HL-60 (cell line): ENCODE measurements around the gene CDC20.

ENCODE experiments used
- DNase-seq, 2 experiments: peaks; one replicate each; pipeline ENCODE4 v3.0.0-alpha.2; 2010 to 2020; ENCODE audit warnings: low read depth in 1 of 2, low spot score in 1 of 2
- H3K27ac ChIP-seq: fragments of 250-450 bp; sonication (Bioruptor Pico); replicated peaks from 2 replicates; pipeline ENCODE4 v1.5.1; 2020; ENCODE audit warnings: mild to moderate bottlenecking, moderate library complexity
- H3K27me3 ChIP-seq: fragments of 250-450 bp; sonication (Bioruptor Pico); 2 replicates; pipeline ENCODE4 v1.5.1; 2021; ENCODE audit warnings: mild to moderate bottlenecking, moderate library complexity; ENCODE audit not compliant: insufficient read depth, poor library complexity, severe bottlenecking
- H3K4me3 ChIP-seq: replicated peaks from 2 replicates; pipeline ENCODE4 v1.5.1; 2011; ENCODE audit warnings: mild to moderate bottlenecking, control low read depth, low read length; ENCODE audit not compliant: insufficient read depth
- CTCF ChIP-seq: IDR thresholded peaks from one replicate; pipeline ENCODE4 v1.5.1; 2011; ENCODE audit warnings: low read length, control low read depth, inconsistent platforms; ENCODE audit not compliant: insufficient read depth
- GABPA ChIP-seq: IDR thresholded peaks from 2 replicates; pipeline ENCODE4 v1.6.1; 2012; ENCODE audit warnings: low read depth
- POLR2AphosphoS5 ChIP-seq: IDR thresholded peaks from 2 replicates; pipeline ENCODE4 v1.6.1; 2012; ENCODE audit warnings: low read depth
- REST ChIP-seq: IDR thresholded peaks from 2 replicates; pipeline ENCODE4 v1.6.1; 2012; ENCODE audit warnings: low read depth; ENCODE audit not compliant: insufficient replicate concordance
- SPI1 ChIP-seq: IDR thresholded peaks from 2 replicates; pipeline ENCODE4 v1.6.1; 2012; ENCODE audit warnings: low read depth, mild to moderate bottlenecking, borderline replicate concordance

Gene CDC20

GRCh38 chr1:43357251-43357650 lies 1.5 kb upstream of the CDC20 start:
- no peak for TF ChIP-seq POLR2AphosphoS5
- no peak for TF ChIP-seq CTCF
- no peak for TF ChIP-seq SPI1
- TF ChIP-seq REST: no peak
- no peak for TF ChIP-seq GABPA
- no peak for DNase-seq
- no peak overlapping the region for H3K27ac ChIP-seq
- no peaks in the 10 kb centered on the region for H3K27me3 ChIP-seq
- no peak overlapping the region for H3K4me3 ChIP-seq

GRCh38 chr1:43358121-43358745 lies 548 bp upstream of the CDC20 start:
- peak in 1 of 2 experiments; percentile 68 for DNase-seq
- H3K4me3 ChIP-seq: peak overlapping the region; percentile 92
- H3K27me3 ChIP-seq: no peaks in the 10 kb centered on the region
- peak; percentile 41 for TF ChIP-seq CTCF
- TF ChIP-seq REST: peak; percentile 9
- TF ChIP-seq POLR2AphosphoS5: no peak
- TF ChIP-seq SPI1: no peak
- peak overlapping the region; percentile 91 for H3K27ac ChIP-seq

- TF ChIP-seq SPI1 (no peak), CTCF (no peak), REST (no peak), GABPA (no peak), POLR2AphosphoS5 (no peak)
Observed at GRCh38 chr1:43359696-43360095, 915 bp downstream of the CDC20 start.

More at GRCh38 chr1:43359696-43360095, 915 bp downstream of the CDC20 start:
- Histone ChIP-seq H3K27me3 (no peaks in the 10 kb centered on the region), H3K4me3 (peak overlapping the region; percentile 92), H3K27ac (peak overlapping the region; percentile 91)
- DNase-seq: peak in 1 of 2 experiments; percentile 25
